Smooth muscle cell (in vitro differentiated cells): ENCODE measurements around the gene HAUS3. TPM values are rescaled to one million over a fixed set of nuclear protein-coding genes. Genes with fewer than 3 reads are reported as not detected.

Experiments used
- DNase-seq: peaks from one replicate; lab custom pipeline; 2025; ENCODE audit not compliant: unreplicated experiment; lab: John Stamatoyannopoulos, UW
- H2AFZ ChIP-seq: fragments of 200-600 bp; sonication (generic); 2 replicates; pipeline ENCODE4 v1.6.0; 2016; ENCODE audit warnings: antibody characterized with exemption, low read depth, mild to moderate bottlenecking
- H3F3A ChIP-seq: fragments of 200-600 bp; sonication (generic); 2 replicates; pipeline ENCODE4 v1.6.0; 2017; ENCODE audit warnings: antibody characterized with exemption, low read depth
- H3K27ac ChIP-seq: fragments of 200-600 bp; sonication (generic); 2 replicates; pipeline ENCODE4 v1.5.1; 2016; ENCODE audit warnings: low read depth, mild to moderate bottlenecking
- H3K27me3 ChIP-seq: fragments of 200-600 bp; sonication (generic); 2 replicates; pipeline ENCODE4 v1.6.1; 2016; ENCODE audit warnings: low read depth, mild to moderate bottlenecking
- H3K36me3 ChIP-seq: fragments of 200-600 bp; sonication (generic); 2 replicates; pipeline ENCODE4 v1.5.1; 2016; ENCODE audit warnings: low read depth
- H3K4me1 ChIP-seq: fragments of 200-600 bp; sonication (generic); 2 replicates; pipeline ENCODE4 v1.5.1; 2016; ENCODE audit warnings: low read depth
- H3K4me2 ChIP-seq: fragments of 200-600 bp; sonication (generic); 2 replicates; pipeline ENCODE4 v1.6.0; 2016; ENCODE audit warnings: mild to moderate bottlenecking
- H3K4me3 ChIP-seq: fragments of 200-600 bp; sonication (generic); 2 replicates; pipeline ENCODE4 v1.5.1; 2016; ENCODE audit warnings: mild to moderate bottlenecking
- H3K79me2 ChIP-seq: fragments of 200-600 bp; sonication (generic); 2 replicates; pipeline ENCODE4 v1.6.0; 2016; ENCODE audit warnings: low read depth, mild to moderate bottlenecking
- H3K9ac ChIP-seq: fragments of 200-600 bp; sonication (generic); 2 replicates; pipeline ENCODE4 v1.6.0; 2016; ENCODE audit warnings: low read depth
- H3K9me3 ChIP-seq: fragments of 200-600 bp; sonication (generic); replicated peaks from 2 replicates; pipeline ENCODE4 v1.5.1; 2016; ENCODE audit warnings: low read depth
- H4K20me1 ChIP-seq: fragments of 200-600 bp; sonication (generic); 2 replicates; pipeline ENCODE4 v1.6.0; 2016; ENCODE audit warnings: low read depth
- CTCF ChIP-seq: fragments of 200-600 bp; sonication (generic); IDR thresholded peaks from 2 replicates; pipeline ENCODE4 v1.5.1; 2017; ENCODE audit warnings: borderline replicate concordance, mild to moderate bottlenecking, antibody characterized with exemption; ENCODE audit not compliant: insufficient read depth, poor library complexity, severe bottlenecking
- WGBS: methylation state at CpG from one replicate; pipeline ENCODE4 v1.1.7; 2016; ENCODE audit warnings: low lambda C conversion rate; 5-methylcytosine and 5-hydroxymethylcytosine counted together
- polyA plus RNA-seq: library from polyadenylated mRNA; unstranded; fragments of >200 nt; fragmentation: Nextera tagmentation; extraction: Ambion mirVana; gene quantifications from 2 replicates; pipeline ENCODE4 v1.2.1, GENCODE V29; 2016
- total RNA-seq: library from RNA; depleted of rRNA; stranded (reverse); fragments of >200 nt; gene quantifications from 2 replicates; pipeline ENCODE4 v1.2.3, GENCODE V29; 2014

HAUS3 gene
- total and polyA plus RNA-seq, 2 experiments from 2014 or later, result 13.4 to 16.2 TPM

GRCh38 chr4:2273221-2273620, 31.3 kb upstream of the HAUS3 start:
- no peak for DNase-seq
- WGBS, result 87% methylated on average over 15 of the region's 15 CpGs
- no peaks in the 10 kb centered on the region for H3K27me3 ChIP-seq

GRCh38 chr4:2272828-2273120, 30.9 kb upstream of the HAUS3 start:
- Histone ChIP-seq H3K27ac (no peak overlapping the region), H3K9me3 (no peaks in the 10 kb centered on the region), H3K4me2 (no peak overlapping the region), H3K9ac (no peak overlapping the region), H3K36me3 (no peaks in the 10 kb centered on the region), H4K20me1 (no peaks in the 10 kb centered on the region), H3K27me3 (no peaks in the 10 kb centered on the region), H2AFZ (no peak overlapping the region), H3F3A (no peaks in the 10 kb centered on the region), H3K4me3 (no peak overlapping the region), H3K4me1 (no peaks in the 10 kb centered on the region), H3K79me2 (no peaks in the 10 kb centered on the region)
- no peak for DNase-seq
- TF ChIP-seq CTCF, result no peak
- whole genome bisulfite sequencing, result 91% methylated on average over 6 of the region's 6 CpGs

More at GRCh38 chr4:2273221-2273620, 31.3 kb upstream of the HAUS3 start:
- no peaks in the 10 kb centered on the region for H4K20me1 ChIP-seq
- no peaks in the 10 kb centered on the region for H3K4me1 ChIP-seq
- no peaks in the 10 kb centered on the region for H3K9me3 ChIP-seq
- no peaks in the 10 kb centered on the region for H3F3A ChIP-seq
- no peak overlapping the region for H3K27ac ChIP-seq
- H3K4me3 ChIP-seq, result no peak overlapping the region
- no peak overlapping the region for H3K4me2 ChIP-seq
- H3K9ac ChIP-seq, result no peak overlapping the region
- H3K36me3 ChIP-seq, result no peaks in the 10 kb centered on the region
- TF ChIP-seq CTCF, result no peak
- no peaks in the 10 kb centered on the region for H3K79me2 ChIP-seq
- no peak overlapping the region for H2AFZ ChIP-seq

GRCh38 chr4:2272026-2272827, 30.3 kb upstream of the HAUS3 start:
- Histone ChIP-seq H4K20me1 (no peaks in the 10 kb centered on the region), H3K79me2 (no peaks in the 10 kb centered on the region), H3K27ac (no peak overlapping the region), H3K4me1 (no peaks in the 10 kb centered on the region), H3K9me3 (no peaks in the 10 kb centered on the region), H3K27me3 (no peaks in the 10 kb centered on the region), H3F3A (no peaks in the 10 kb centered on the region), H3K4me2 (no peak overlapping the region), H2AFZ (no peak overlapping the region), H3K9ac (no peak overlapping the region), H3K4me3 (no peak overlapping the region), H3K36me3 (no peaks in the 10 kb centered on the region)
- no peak for TF ChIP-seq CTCF
- DNase-seq, result no peak
- 93% methylated on average over 25 of the region's 25 CpGs for WGBS
